Stimulated activated CD4-positive, alpha-beta T cell treated with anti-CD3 and anti-CD28 coated beads, Interleukin-1b, Interleukin-23, amount 100 ng/mL, for 24 hours (primary cell): ENCODE measurements around the gene COLEC12.

Source experiments
- DNase-seq, 4 experiments: peaks; one replicate each; pipeline ENCODE4 v3.0.0-alpha.2; 2020; ENCODE audit warnings: low read depth in 4 of 4, low spot score in 1 of 4

Gene COLEC12

GRCh38 chr18:506264-506663 is 5.8 kb upstream of the COLEC12 start:
- no peak for DNase-seq

- no peak for DNase-seq
Observed at GRCh38 chr18:505483-506122, 5.1 kb upstream of the COLEC12 start.

- DNase-seq, result no peak
Observed at GRCh38 chr18:501406-501714, 859 bp upstream of the COLEC12 start.

GRCh38 chr18:499776-500631 is 497 bp downstream of the COLEC12 start:
- no peak for DNase-seq

- DNase-seq, result no peak
Observed at GRCh38 chr18:498931-499775, 1.3 kb downstream of the COLEC12 start.

GRCh38 chr18:497688-498087 is 2.8 kb downstream of the COLEC12 start:
- DNase-seq, result no peak

- DNase-seq, result no peak
Observed at GRCh38 chr18:495452-495851, 5.0 kb downstream of the COLEC12 start.

- no peak for DNase-seq
Observed at GRCh38 chr18:495017-495416, 5.5 kb downstream of the COLEC12 start.

GRCh38 chr18:493986-494983 is 6.2 kb downstream of the COLEC12 start:
- DNase-seq, result no peak

GRCh38 chr18:492451-492850 is 8.1 kb downstream of the COLEC12 start:
- no peak for DNase-seq

GRCh38 chr18:490624-491023 is 9.9 kb downstream of the COLEC12 start:
- DNase-seq, result no peak

GRCh38 chr18:490024-490366 is 10.5 kb downstream of the COLEC12 start:
- no peak for DNase-seq

- no peak for DNase-seq
Observed at GRCh38 chr18:489244-490023, 11.1 kb downstream of the COLEC12 start.

- no peak for DNase-seq
Observed at GRCh38 chr18:486929-487740, 13.4 kb downstream of the COLEC12 start.

GRCh38 chr18:484749-485464 is 15.6 kb downstream of the COLEC12 start:
- DNase-seq, result no peak

- no peak for DNase-seq
Observed at GRCh38 chr18:478681-479080, 21.8 kb downstream of the COLEC12 start.

- no peak for DNase-seq
Observed at GRCh38 chr18:477565-477964, 22.9 kb downstream of the COLEC12 start.

- no peak for DNase-seq
Observed at GRCh38 chr18:476251-476664, 24.2 kb downstream of the COLEC12 start.
